ENCODE measurements around the gene TRPV4.

The TRPV4 gene

GRCh38 chr12:109797905-109798669, 35.1 kb downstream of the TRPV4 start:
- Histone ChIP-seq H3K27me3 (no peaks in the 10 kb centered on the region), H3K9ac (no peak overlapping the region), H3K4me2 (peak overlapping the region in 2 of 11 experiments; percentile 7 to 46; a peak in 2 of 22 replicates), H3K9me3 (replicated peaks in 1 of 11) (peaks cover 0 to 11% (median 0%) of the 10 kb centered on the region in 11 experiments; a peak in 3 of 22 replicates), H3K36me3 (no peaks in the 10 kb centered on the region), H3K27ac (no peak overlapping the region), H4K20me1 (no peaks in the 10 kb centered on the region), H3K4me3 (no peak overlapping the region), H3K4me1 (peaks cover 0 to 8% (median 0%) of the 10 kb centered on the region in 10 experiments; a peak in 3 of 20 replicates)
- no peak for TF ChIP-seq Cebpa-rat (IDR thresholded peaks at IDR 0.05)

GRCh38 chr12:109796057-109796456, 37.1 kb downstream of the TRPV4 start:
- peaks cover 0 to 3% (median 0%) of the 10 kb centered on the region in 11 experiments; a peak in 3 of 22 replicates for H3K9me3 ChIP-seq (replicated peaks in 1 of 11)
- no peak overlapping the region for H3K27ac ChIP-seq

GRCh38 chr12:109795023-109795422, 38.2 kb downstream of the TRPV4 start:
- H3K27ac ChIP-seq, result no peak overlapping the region
- no peak overlapping the region for H3K4me2 ChIP-seq

More at GRCh38 chr12:109796057-109796456, 37.1 kb downstream of the TRPV4 start:
- H4K20me1 ChIP-seq, result no peaks in the 10 kb centered on the region
- no peak overlapping the region for H3K4me3 ChIP-seq
- no peak for TF ChIP-seq Cebpa-rat (IDR thresholded peaks at IDR 0.05)
- peaks cover 0 to 8% (median 0%) of the 10 kb centered on the region in 10 experiments; a peak in 3 of 20 replicates for H3K4me1 ChIP-seq
- H3K27me3 ChIP-seq, result no peaks in the 10 kb centered on the region
- no peak overlapping the region for H3K9ac ChIP-seq
- H3K36me3 ChIP-seq, result no peaks in the 10 kb centered on the region
- H3K4me2 ChIP-seq, result no peak overlapping the region

GRCh38 chr12:109793826-109794501, 39.2 kb downstream of the TRPV4 start:
- no peaks in the 10 kb centered on the region for H3K9me3 ChIP-seq (replicated peaks in 1 of 11)
- no peak for TF ChIP-seq Cebpa-rat (IDR thresholded peaks at IDR 0.05)
- H4K20me1 ChIP-seq, result no peaks in the 10 kb centered on the region
- peaks cover 0 to 8% (median 0%) of the 10 kb centered on the region in 10 experiments; a peak in 3 of 20 replicates for H3K4me1 ChIP-seq
- no peak overlapping the region for H3K27ac ChIP-seq
- no peak overlapping the region for H3K4me3 ChIP-seq
- no peaks in the 10 kb centered on the region for H3K36me3 ChIP-seq
- H3K4me2 ChIP-seq, result no peak overlapping the region
- H3K27me3 ChIP-seq, result no peaks in the 10 kb centered on the region
- no peak overlapping the region for H3K9ac ChIP-seq

More at GRCh38 chr12:109795023-109795422, 38.2 kb downstream of the TRPV4 start:
- no peaks in the 10 kb centered on the region for H4K20me1 ChIP-seq
- H3K4me3 ChIP-seq, result no peak overlapping the region
- H3K9me3 ChIP-seq (replicated peaks in 1 of 11), result no peaks in the 10 kb centered on the region
- H3K27me3 ChIP-seq, result no peaks in the 10 kb centered on the region
- no peak overlapping the region for H3K9ac ChIP-seq
- TF ChIP-seq Cebpa-rat (IDR thresholded peaks at IDR 0.05), result no peak
- peaks cover 0 to 8% (median 0%) of the 10 kb centered on the region in 10 experiments; a peak in 3 of 20 replicates for H3K4me1 ChIP-seq
- no peaks in the 10 kb centered on the region for H3K36me3 ChIP-seq

- TF ChIP-seq Cebpa-rat (IDR thresholded peaks at IDR 0.05), result no peak
- H3K4me1 ChIP-seq, result peaks cover 0 to 7% (median 0%) of the 10 kb centered on the region in 10 experiments; a peak in 3 of 20 replicates
- no peaks in the 10 kb centered on the region for H3K27me3 ChIP-seq
- no peak overlapping the region for H3K27ac ChIP-seq
- no peak overlapping the region for H3K4me3 ChIP-seq
- no peaks in the 10 kb centered on the region for H3K9me3 ChIP-seq (replicated peaks in 1 of 11)
- no peaks in the 10 kb centered on the region for H4K20me1 ChIP-seq
- no peak overlapping the region for H3K9ac ChIP-seq
- H3K36me3 ChIP-seq, result no peaks in the 10 kb centered on the region
- H3K4me2 ChIP-seq, result no peak overlapping the region
These were observed 39.8 kb downstream of the TRPV4 start for GRCh38 chr12:109793411-109793810.

GRCh38 chr12:109792992-109793391, 40.2 kb downstream of the TRPV4 start:
- no peak for TF ChIP-seq Cebpa-rat (IDR thresholded peaks at IDR 0.05)
- H3K4me1 ChIP-seq, result peaks cover 0 to 3% (median 0%) of the 10 kb centered on the region in 10 experiments; a peak in 3 of 20 replicates
- H3K27me3 ChIP-seq, result no peaks in the 10 kb centered on the region
- H3K36me3 ChIP-seq, result no peaks in the 10 kb centered on the region
- no peak overlapping the region for H3K4me2 ChIP-seq
- no peak overlapping the region for H3K4me3 ChIP-seq
- no peaks in the 10 kb centered on the region for H3K9me3 ChIP-seq (replicated peaks in 1 of 11)
- no peak overlapping the region for H3K9ac ChIP-seq
- H4K20me1 ChIP-seq, result no peaks in the 10 kb centered on the region
- no peak overlapping the region for H3K27ac ChIP-seq

GRCh38 chr12:109789526-109790048, 43.6 kb downstream of the TRPV4 start:
- Histone ChIP-seq H3K4me3 (no peak overlapping the region), H3K9me3 (replicated peaks in 1 of 11) (no peaks in the 10 kb centered on the region), H4K20me1 (no peaks in the 10 kb centered on the region), H3K27ac (no peak overlapping the region), H3K4me2 (no peak overlapping the region), H3K4me1 (no peaks in the 10 kb centered on the region), H3K36me3 (no peaks in the 10 kb centered on the region), H3K9ac (no peak overlapping the region), H3K27me3 (no peaks in the 10 kb centered on the region)
- TF ChIP-seq Cebpa-rat (IDR thresholded peaks at IDR 0.05), result no peak

GRCh38 chr12:109786799-109787198, 46.4 kb downstream of the TRPV4 start:
- no peaks in the 10 kb centered on the region for H3K36me3 ChIP-seq
- H4K20me1 ChIP-seq, result no peaks in the 10 kb centered on the region
- no peaks in the 10 kb centered on the region for H3K9me3 ChIP-seq (replicated peaks in 1 of 11)
- no peak overlapping the region for H3K4me2 ChIP-seq
- H3K4me1 ChIP-seq, result no peaks in the 10 kb centered on the region
- H3K27ac ChIP-seq, result no peak overlapping the region
- TF ChIP-seq Cebpa-rat (IDR thresholded peaks at IDR 0.05), result no peak
- no peak overlapping the region for H3K9ac ChIP-seq
- H3K4me3 ChIP-seq, result no peak overlapping the region
- H3K27me3 ChIP-seq, result no peaks in the 10 kb centered on the region

- Histone ChIP-seq H3K9me3 (replicated peaks in 1 of 11) (no peaks in the 10 kb centered on the region), H3K36me3 (no peaks in the 10 kb centered on the region), H3K4me3 (no peak overlapping the region), H3K4me2 (no peak overlapping the region), H3K27ac (no peak overlapping the region), H3K27me3 (no peaks in the 10 kb centered on the region), H4K20me1 (no peaks in the 10 kb centered on the region), H3K9ac (no peak overlapping the region), H3K4me1 (no peaks in the 10 kb centered on the region)
- no peak for TF ChIP-seq Cebpa-rat (IDR thresholded peaks at IDR 0.05)
These were observed 47.3 kb downstream of the TRPV4 start for GRCh38 chr12:109785854-109786253.

Measured in BLaER1 treated with 17β-estradiol and CSF1 and Interleukin-3, amounts not matched to agents 10 nM and 100 nM (cell line).